ENCODE measurements around the gene MDFIC2.

Gene MDFIC2

DNA sequence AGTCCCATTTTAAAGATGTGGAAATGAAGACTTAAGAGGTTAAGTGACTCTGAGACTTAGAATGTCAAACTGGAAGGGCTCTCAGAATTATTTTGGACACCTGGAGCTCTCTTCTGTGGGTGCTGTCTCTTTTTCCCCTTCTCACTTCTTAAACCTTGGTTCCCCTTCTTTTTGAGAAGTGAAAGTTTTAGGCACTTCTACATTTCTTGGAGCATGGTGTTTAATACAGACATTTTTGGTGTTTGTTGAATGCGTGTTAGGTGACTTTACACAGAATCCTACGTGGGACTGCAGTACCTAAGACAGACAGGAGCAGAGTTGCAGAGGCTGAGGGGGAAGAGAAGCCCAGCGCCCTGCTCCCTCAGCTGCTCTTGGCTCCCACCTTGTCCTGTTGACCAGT is 133.3 kb downstream of the MDFIC2 start:
- no peak for DNase-seq (ENCODE audit: low spot score)

DNA sequence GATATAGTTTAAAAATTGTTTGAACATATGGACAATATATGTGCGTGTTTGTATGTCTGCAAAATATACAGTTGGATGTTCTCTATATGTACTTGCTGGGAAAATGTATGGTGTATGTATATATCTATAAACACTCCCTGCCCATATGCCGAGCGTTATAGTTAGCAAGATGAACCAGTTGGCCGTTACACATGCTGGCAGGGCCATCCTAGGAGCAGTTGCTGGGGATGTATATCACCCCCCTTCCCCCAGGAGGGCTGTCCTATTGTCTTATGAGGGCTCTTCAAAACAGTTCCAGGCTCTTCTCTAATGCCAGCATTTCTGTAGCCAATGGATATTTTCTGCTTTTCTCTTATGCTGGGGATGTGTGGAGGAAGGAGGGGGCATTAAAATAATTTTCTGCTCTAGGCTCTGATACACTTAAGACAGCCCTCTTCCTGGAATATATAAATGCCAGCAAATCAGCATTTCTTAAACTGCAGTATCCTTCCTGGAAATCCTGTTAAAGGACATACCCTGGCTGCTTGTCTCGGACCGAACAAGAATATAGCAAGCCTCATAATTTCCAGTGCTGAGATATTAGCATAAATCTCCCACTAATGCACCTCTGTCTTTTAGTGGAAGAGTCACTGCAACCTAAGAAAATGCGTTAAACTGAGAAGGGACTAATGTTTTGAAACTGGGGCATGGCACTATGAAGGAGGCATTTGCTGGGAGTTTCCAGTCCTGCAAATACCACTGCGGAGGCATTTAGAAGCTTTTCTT is 134.4 kb downstream of the MDFIC2 start:
- DNase-seq (ENCODE audit: low spot score), result no peak

DNA sequence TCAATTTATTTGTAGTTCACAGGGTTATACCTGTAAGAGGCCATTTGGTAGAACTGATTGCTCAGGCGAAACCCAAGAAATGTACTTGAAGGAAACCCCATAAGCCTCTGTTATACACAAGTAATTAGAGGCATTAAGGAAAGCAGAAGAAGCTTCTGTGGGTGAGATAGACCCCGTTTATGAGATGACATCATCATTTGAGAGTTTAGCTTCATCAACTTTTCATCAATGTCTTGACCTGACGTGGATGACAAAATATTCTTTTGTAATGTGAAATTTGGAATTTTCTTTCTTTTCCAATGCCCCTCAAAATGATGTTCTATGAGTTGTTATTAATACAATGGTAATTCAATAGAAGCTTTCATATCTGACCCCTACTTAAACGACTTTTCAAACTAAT is 136.2 kb downstream of the MDFIC2 start:
- no peak for DNase-seq (ENCODE audit: low spot score)

DNA sequence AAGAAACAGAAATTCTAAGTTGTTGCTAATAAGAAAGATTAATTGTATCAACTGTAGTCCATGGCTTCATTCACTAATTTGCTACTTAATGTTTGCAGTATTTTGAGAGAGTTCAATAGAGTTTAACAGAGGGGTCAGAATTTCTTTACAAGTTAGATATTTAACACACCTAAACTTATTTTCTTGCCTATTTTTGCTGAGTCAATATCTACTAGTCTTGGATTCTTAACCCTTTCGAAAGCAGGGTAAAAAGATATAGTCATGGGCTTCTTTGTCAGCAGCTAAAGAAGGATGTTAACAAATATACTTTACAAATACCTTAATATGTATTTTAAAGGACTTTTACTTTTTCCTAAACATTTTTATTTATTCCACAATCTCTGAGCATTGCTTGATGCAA is 155.6 kb downstream of the MDFIC2 start:
- no peak for DNase-seq (ENCODE audit: low spot score)

DNA sequence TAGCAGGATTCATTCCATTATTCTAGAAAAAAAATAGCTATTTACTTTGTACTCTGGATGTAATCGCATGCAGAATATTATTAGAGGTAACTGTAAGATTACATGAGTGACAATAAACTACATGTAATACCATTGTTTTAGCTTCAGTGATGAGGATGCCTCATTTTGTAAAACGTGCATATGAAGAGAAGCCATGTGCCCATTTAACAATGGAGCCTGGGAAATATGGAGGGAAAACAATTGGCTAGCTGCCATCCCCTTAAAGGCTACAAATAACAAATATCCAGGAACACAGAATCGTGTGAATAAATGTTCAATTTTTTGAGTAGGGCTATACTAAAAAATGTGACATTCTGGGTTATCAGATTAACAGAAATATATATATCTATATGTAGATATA is 161.8 kb downstream of the MDFIC2 start:
- DNase-seq (ENCODE audit: low spot score), result no peak

DNA sequence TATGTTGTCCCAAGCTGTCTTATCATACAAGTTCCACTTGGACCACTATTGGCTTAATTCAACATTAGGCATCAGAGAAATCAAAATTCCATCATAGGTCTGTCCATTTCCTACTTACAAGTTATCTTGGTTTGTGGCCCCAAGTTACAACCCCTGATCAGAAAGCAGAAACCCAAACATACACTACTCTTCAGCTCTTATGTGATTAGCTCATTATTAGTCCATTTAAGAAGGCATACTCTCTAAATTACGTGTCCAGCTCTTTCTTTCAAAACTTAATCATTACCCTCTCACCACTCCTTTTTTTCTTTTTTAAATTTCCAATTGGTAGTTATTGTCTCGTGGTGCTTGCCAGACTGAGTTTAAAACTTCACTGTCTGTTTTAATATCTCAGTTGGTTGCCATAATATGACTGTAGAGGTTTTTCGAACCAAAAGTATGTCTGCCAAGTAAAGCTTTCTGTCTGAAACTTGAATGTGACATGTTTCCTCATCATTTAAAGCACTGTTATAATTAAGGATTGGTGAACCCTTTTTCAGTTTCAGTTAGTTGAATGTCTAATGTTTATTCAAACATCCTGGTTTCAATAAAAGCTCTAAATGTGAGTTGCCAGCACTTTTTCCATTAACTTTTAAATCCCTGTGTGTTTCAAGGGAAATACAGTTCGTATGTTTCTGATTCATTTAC is 162.6 kb downstream of the MDFIC2 start:
- DNase-seq (ENCODE audit: low spot score), result no peak
